GM12865 (cell line): ENCODE results near the gene IL17RE.
"Not testable (repeated sequence)": the region's sequence is repeated elsewhere in the genome, so short reads cannot be mapped to it uniquely, and the experiment has no call there.

ENCODE experiments used
- DNase-seq: peaks from one replicate; pipeline ENCODE4 v3.0.0; 2010; ENCODE audit warnings: low read depth
- H3K4me3 ChIP-seq: 2 replicates; pipeline ENCODE4 v1.5.1; 2011; ENCODE audit warnings: mild to moderate bottlenecking, low read depth, low read length, control low read depth
- TF ChIP-seq, protein P1 (sequence below): IDR thresholded peaks from 2 replicates; pipeline ENCODE4 v1.5.1; 2011; ENCODE audit warnings: low read length, control low read depth, low read depth, inconsistent platforms; ENCODE audit not compliant: insufficient read depth; ENCODE audit errors: missing control alignments

The IL17RE gene, protein sequence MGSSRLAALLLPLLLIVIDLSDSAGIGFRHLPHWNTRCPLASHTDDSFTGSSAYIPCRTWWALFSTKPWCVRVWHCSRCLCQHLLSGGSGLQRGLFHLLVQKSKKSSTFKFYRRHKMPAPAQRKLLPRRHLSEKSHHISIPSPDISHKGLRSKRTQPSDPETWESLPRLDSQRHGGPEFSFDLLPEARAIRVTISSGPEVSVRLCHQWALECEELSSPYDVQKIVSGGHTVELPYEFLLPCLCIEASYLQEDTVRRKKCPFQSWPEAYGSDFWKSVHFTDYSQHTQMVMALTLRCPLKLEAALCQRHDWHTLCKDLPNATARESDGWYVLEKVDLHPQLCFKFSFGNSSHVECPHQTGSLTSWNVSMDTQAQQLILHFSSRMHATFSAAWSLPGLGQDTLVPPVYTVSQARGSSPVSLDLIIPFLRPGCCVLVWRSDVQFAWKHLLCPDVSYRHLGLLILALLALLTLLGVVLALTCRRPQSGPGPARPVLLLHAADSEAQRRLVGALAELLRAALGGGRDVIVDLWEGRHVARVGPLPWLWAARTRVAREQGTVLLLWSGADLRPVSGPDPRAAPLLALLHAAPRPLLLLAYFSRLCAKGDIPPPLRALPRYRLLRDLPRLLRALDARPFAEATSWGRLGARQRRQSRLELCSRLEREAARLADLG

DNA sequence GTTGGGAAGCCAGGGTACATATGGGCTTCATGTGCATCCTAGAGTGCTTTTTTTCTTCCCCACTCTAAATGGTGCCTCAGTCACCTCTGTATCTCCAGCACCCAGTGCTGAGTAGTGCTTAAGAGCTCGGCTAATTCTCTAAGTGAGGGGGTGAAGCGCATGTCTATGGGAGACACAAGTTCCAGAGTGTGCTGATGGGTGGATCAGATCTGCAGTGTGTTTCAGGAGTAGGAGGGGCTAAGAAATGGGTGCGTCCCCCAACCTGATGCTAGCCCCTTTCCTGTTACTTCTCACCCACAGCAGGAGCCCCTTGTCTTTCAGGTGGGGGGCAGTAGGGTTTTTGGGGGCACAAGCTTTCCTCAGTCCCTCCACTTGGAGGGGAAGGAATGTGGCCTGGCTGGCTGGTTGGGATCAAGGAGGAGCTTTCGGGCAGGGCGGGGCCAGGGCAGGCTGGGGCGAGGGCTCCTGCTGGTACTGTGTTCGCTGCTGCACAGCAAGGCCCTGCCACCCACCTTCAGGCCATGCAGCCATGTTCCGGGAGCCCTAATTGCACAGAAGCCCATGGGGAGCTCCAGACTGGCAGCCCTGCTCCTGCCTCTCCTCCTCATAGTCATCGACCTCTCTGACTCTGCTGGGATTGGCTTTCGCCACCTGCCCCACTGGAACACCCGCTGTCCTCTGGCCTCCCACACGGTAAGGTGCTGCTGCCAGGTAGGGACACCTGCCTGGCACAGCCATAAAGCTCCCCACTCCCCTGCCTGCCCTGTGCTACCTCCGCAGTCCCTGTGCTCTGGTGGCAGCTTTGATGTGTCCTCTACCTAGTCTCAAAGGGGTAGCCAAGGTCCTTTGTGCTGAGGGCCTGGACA lies at the start of gene IL17RE:
Gene IL17RE (plus strand): TSS at position 477 of the 866 bp plus-strand sequence. CDS start 85 bp downstream, at position 562.
- H3K4me3 ChIP-seq = no peak within 1 kb of the TSS
- DNase-seq = no peak
- TF ChIP-seq, protein P1, sequence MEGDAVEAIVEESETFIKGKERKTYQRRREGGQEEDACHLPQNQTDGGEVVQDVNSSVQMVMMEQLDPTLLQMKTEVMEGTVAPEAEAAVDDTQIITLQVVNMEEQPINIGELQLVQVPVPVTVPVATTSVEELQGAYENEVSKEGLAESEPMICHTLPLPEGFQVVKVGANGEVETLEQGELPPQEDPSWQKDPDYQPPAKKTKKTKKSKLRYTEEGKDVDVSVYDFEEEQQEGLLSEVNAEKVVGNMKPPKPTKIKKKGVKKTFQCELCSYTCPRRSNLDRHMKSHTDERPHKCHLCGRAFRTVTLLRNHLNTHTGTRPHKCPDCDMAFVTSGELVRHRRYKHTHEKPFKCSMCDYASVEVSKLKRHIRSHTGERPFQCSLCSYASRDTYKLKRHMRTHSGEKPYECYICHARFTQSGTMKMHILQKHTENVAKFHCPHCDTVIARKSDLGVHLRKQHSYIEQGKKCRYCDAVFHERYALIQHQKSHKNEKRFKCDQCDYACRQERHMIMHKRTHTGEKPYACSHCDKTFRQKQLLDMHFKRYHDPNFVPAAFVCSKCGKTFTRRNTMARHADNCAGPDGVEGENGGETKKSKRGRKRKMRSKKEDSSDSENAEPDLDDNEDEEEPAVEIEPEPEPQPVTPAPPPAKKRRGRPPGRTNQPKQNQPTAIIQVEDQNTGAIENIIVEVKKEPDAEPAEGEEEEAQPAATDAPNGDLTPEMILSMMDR = no peak

DNA sequence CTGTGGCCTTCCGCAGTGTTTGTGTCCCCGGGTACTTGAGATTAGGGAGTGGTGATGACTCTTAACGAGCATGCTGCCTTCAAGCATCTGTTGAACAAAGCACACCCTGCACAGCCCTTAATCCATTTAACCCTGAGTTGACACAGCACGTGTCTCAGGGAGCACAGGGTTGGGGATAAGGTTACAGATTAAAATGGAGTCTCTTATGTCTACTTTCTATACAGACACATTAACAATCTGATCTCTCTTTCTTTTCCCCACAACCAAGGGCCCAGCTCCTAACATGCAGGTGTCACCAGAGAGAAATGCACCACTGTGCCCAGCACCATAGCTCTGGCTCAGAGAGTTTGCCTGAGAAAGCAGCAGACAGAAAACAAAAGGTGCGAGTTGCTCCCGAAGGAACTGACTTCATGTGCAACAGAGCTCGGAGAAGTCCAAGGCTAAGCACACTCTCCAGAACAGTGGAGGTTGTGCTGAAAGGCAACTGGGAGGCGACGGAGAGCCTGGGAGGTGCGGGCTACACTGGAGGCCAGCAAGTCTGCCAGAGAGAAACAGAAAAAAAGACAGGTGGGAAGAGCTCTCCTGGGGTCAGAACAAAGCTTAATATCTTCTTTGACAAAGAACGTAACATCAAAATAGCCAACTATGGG lies 48.2 kb upstream of the IL17RE start:
- DNase-seq, H3K4me3 ChIP-seq: not testable (repeated sequence)

DNA sequence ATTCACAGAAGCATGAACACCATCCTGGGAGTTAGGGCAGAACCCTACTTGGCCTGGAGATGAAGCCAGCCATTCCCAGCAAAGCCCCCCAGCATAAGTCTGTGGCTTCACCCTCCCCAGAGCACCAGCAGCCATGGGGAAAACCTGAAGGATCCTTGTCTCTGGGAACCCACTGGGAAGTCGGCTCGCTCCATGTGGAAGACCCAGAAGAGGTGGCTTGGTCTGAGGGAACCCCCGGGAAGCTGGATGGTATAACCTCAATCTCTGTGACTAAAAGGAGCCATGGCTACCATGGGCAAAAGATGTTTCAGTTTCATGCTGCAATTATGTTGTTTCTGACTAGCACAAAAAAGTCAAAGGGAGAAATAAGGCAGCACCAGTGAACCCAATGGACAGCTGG lies 47.1 kb upstream of the IL17RE start:
- H3K4me3 ChIP-seq = no peak overlapping the region
- TF ChIP-seq, protein P1 = no peak
- DNase-seq = no peak

DNA sequence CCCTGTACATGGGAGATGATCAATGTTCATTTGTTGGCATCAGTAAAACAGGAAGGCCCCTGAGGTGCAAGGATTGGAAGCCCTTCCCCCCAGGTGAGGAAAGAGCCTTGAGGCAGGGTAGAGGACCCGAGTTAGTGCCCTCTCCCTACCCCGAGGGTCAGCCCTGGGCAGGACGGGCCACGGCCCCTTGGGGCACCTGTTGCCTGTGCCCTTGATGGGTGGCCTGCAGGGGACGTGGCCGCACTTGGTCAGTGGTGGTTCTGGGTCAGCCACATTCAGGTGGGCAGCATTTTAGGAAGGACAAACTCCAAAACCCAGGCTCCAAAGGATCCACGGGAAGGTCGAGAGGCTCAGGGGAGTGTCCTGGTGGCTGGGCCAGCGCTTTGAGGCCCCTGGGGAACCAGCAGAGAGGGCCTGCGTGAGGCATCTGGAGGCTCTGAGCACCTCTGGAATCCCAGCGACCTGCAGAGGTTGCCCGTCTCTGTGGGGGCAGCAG lies 43.1 kb upstream of the IL17RE start:
- TF ChIP-seq, protein P1 = no peak
- H3K4me3 ChIP-seq = no peak overlapping the region
- no peak for DNase-seq

DNA sequence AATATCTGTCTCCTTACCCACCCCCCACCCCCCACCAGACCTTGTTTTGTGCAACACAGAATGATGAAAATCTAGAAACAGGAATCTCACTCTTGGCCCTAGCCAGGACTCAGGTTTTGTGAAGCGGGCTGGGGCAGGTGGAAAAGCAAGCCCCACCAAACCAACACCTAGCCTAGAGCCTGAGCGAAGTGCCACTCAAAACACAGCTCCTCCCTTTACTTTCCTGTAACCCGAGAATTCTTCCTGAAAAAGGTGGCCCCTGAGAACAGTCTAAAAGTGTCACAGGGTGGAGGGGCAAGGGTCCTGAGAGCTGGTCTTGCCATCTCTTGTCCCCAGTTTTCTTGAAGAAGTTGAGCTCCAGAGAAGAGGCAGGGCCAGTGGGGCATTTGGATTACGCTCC lies 41.4 kb upstream of the IL17RE start:
- DNase-seq = no peak
- no peak overlapping the region for H3K4me3 ChIP-seq
- TF ChIP-seq, protein P1 = no peak

DNA sequence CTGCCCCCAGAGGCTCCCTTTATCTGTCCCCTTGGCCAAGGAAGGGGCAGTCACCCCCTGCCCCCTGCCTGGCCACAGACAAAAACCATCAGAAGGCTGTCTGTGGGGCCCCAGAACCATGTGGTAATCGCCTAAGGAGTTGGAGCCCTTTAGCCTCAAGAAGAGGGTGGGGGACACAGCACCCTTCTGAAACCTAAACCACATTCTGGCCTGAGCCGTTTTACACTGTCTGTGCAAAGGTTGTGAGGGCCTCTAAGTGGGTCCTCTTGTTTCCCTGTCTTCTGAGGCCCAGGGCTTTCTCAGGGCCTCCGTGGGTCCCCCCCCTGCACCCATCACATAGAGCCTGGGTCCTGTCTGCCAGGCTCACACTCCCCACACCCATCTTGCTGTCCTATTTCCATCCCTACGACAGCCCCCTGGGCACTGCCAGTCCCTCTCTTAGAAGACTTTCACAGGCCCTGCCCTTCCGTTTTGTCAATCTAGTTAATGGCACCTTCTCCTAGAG lies 41.0 kb upstream of the IL17RE start:
- H3K4me3 ChIP-seq = no peak overlapping the region
- TF ChIP-seq, protein P1 = no peak

More for the DNA sequence above, 41.0 kb upstream of the IL17RE start:
- DNase-seq = no peak
